ENCODE measurements around the gene ADARB2. TPM values are rescaled to one million over a fixed set of nuclear protein-coding genes. Genes with fewer than 3 reads are reported as not detected.

ADARB2 gene
- total RNA-seq, 3 donors from 2014 or later (not counting 1 experiment from before 2014, with no cell fraction given) = 0.27 to 0.78 (median 0.40) TPM

GRCh38 chr10:1735562-1735961 lies 1.8 kb downstream of the ADARB2 start:
- no peaks in the 10 kb centered on the region for H3K9me3 Mint-ChIP-seq
- WGBS (ENCODE audit: insufficient coverage) = 36% methylated on average over 8 of the region's 8 CpGs
- Histone ChIP-seq H3K27me3 (ENCODE audit: control insufficient read depth, insufficient read depth, low read length) (peaks cover 39% of the 10 kb centered on the region), H3K4me3 (ENCODE audit: low read length) (no peak overlapping the region), H3K9me3 (ENCODE audit: control insufficient read depth, insufficient read depth, low read length) (no peaks in the 10 kb centered on the region), H3K27ac (ENCODE audit: low read length) (no peak overlapping the region), H3K4me1 (ENCODE audit: control insufficient read depth, insufficient read depth, low read length) (peaks cover 15% of the 10 kb centered on the region), H3K36me3 (ENCODE audit: control insufficient read depth, insufficient read depth, low read length) (no peaks in the 10 kb centered on the region)
- TF ChIP-seq CTCF (IDR thresholded peaks at IDR 0.05) = no peak
- H3K27me3 Mint-ChIP-seq (ENCODE audit: low read depth in 2 of 2) = peaks cover 40 to 77% of the 10 kb centered on the region in 2 donors
- ATAC-seq = no peak
- DNase-seq = no peak
- no peak overlapping the region for H3K4me3 Mint-ChIP-seq
- no peak overlapping the region for H3K27ac Mint-ChIP-seq
- no peaks in the 10 kb centered on the region for H3K36me3 Mint-ChIP-seq
- intact Hi-C loops (cut with micrococcal nuclease) = no loop called here
- H3K4me1 Mint-ChIP-seq = no peaks in the 10 kb centered on the region

GRCh38 chr10:1734288-1734687 lies 3.0 kb downstream of the ADARB2 start:
- no peaks in the 10 kb centered on the region for H3K9me3 Mint-ChIP-seq
- TF ChIP-seq CTCF (IDR thresholded peaks at IDR 0.05) = no peak
- no peaks in the 10 kb centered on the region for H3K4me1 Mint-ChIP-seq
- DNase-seq (no peak), ATAC-seq (no peak)
- intact Hi-C loops (cut with micrococcal nuclease) = no loop called here
- H3K36me3 Mint-ChIP-seq = no peaks in the 10 kb centered on the region
- Histone ChIP-seq H3K4me3 (ENCODE audit: low read length) (no peak overlapping the region), H3K9me3 (ENCODE audit: control insufficient read depth, insufficient read depth, low read length) (no peaks in the 10 kb centered on the region), H3K36me3 (ENCODE audit: control insufficient read depth, insufficient read depth, low read length) (no peaks in the 10 kb centered on the region), H3K4me1 (ENCODE audit: control insufficient read depth, insufficient read depth, low read length) (peaks cover 15% of the 10 kb centered on the region), H3K27me3 (ENCODE audit: control insufficient read depth, insufficient read depth, low read length) (peaks cover 39% of the 10 kb centered on the region), H3K27ac (ENCODE audit: low read length) (no peak overlapping the region)
- H3K27ac Mint-ChIP-seq = no peak overlapping the region
- H3K27me3 Mint-ChIP-seq (ENCODE audit: low read depth in 2 of 2) = peaks cover 45 to 81% of the 10 kb centered on the region in 2 donors
- 93% methylated on average over 2 of the region's 3 CpGs for WGBS (ENCODE audit: insufficient coverage)
- H3K4me3 Mint-ChIP-seq = no peak overlapping the region

- Histone ChIP-seq H3K27ac (ENCODE audit: low read length) (no peak overlapping the region), H3K4me1 (ENCODE audit: control insufficient read depth, insufficient read depth, low read length) (peaks cover 15% of the 10 kb centered on the region), H3K36me3 (ENCODE audit: control insufficient read depth, insufficient read depth, low read length) (no peaks in the 10 kb centered on the region), H3K9me3 (ENCODE audit: control insufficient read depth, insufficient read depth, low read length) (no peaks in the 10 kb centered on the region), H3K27me3 (ENCODE audit: control insufficient read depth, insufficient read depth, low read length) (peaks cover 34% of the 10 kb centered on the region), H3K4me3 (ENCODE audit: low read length) (no peak overlapping the region)
- WGBS (ENCODE audit: insufficient coverage) = 90% methylated on average over 5 of the region's 8 CpGs
- peaks cover 41 to 76% of the 10 kb centered on the region in 2 donors for H3K27me3 Mint-ChIP-seq (ENCODE audit: low read depth in 2 of 2)
- no peak for TF ChIP-seq CTCF (IDR thresholded peaks at IDR 0.05)
- intact Hi-C loops (cut with micrococcal nuclease) = no loop called here
- no peaks in the 10 kb centered on the region for H3K9me3 Mint-ChIP-seq
- DNase-seq (no peak), ATAC-seq (no peak)
- H3K36me3 Mint-ChIP-seq = no peaks in the 10 kb centered on the region
- H3K4me1 Mint-ChIP-seq = no peaks in the 10 kb centered on the region
- no peak overlapping the region for H3K27ac Mint-ChIP-seq
- no peak overlapping the region for H3K4me3 Mint-ChIP-seq
Measured at GRCh38 chr10:1733720-1734119, 3.6 kb downstream of the ADARB2 start.

GRCh38 chr10:1732564-1732996 lies 4.7 kb downstream of the ADARB2 start:
- no peaks in the 10 kb centered on the region for H3K9me3 ChIP-seq (ENCODE audit: control insufficient read depth, insufficient read depth, low read length)
- peaks cover 27% of the 10 kb centered on the region for H3K27me3 ChIP-seq (ENCODE audit: control insufficient read depth, insufficient read depth, low read length)
- H3K36me3 Mint-ChIP-seq = no peaks in the 10 kb centered on the region
- H3K4me3 Mint-ChIP-seq = no peak overlapping the region
- intact Hi-C loops (cut with micrococcal nuclease) = no loop called here
- no peak for TF ChIP-seq CTCF (IDR thresholded peaks at IDR 0.05)
- 35% methylated on average over 17 of the region's 17 CpGs for WGBS (ENCODE audit: insufficient coverage)
- H3K9me3 Mint-ChIP-seq = no peaks in the 10 kb centered on the region
- H3K36me3 ChIP-seq (ENCODE audit: control insufficient read depth, insufficient read depth, low read length) = no peaks in the 10 kb centered on the region
- H3K27me3 Mint-ChIP-seq (ENCODE audit: low read depth in 2 of 2) = peaks cover 35 to 65% of the 10 kb centered on the region in 2 donors
- peaks cover 13% of the 10 kb centered on the region for H3K4me1 ChIP-seq (ENCODE audit: control insufficient read depth, insufficient read depth, low read length)
- no peak overlapping the region for H3K27ac Mint-ChIP-seq
- ATAC-seq (no peak), DNase-seq (no peak)
- no peak overlapping the region for H3K4me3 ChIP-seq (ENCODE audit: low read length)
- no peaks in the 10 kb centered on the region for H3K4me1 Mint-ChIP-seq
- H3K27ac ChIP-seq (ENCODE audit: low read length) = no peak overlapping the region
